SK-N-SH (cell line): ENCODE results near the gene CASP1. TPM values are rescaled to one million over a fixed set of nuclear protein-coding genes. Genes with fewer than 3 reads are reported as not detected.
"Not testable (repeated sequence)": the region's sequence is repeated elsewhere in the genome, so short reads cannot be mapped to it uniquely, and the experiment has no call there.

Experiments used
- CTCF ChIA-PET: fragments of 300-600, 350-600 bp; formaldehyde crosslinking; extraction: SDS; loops from one replicate; lab custom pipeline; 2021; lab: Yijun Ruan, JAX
- POLR2A ChIA-PET: fragments of 350-600 bp; sonication (Branson Sonifier 250); formaldehyde crosslinking; extraction: SDS; loops from one replicate; lab custom pipeline; 2020; ENCODE audit warnings: antibody characterized with exemption, inconsistent platforms; lab: Yijun Ruan, JAX
- DNase-seq: peaks from one replicate; pipeline ENCODE4 v3.0.0; 2012
- H2AFZ ChIP-seq: fragments of 200-600 bp; sonication (generic); 2 replicates; pipeline ENCODE4 v1.8.1; 2016; ENCODE audit warnings: antibody characterized with exemption, mild to moderate bottlenecking, low read depth
- H3F3A ChIP-seq: fragments of 200-600 bp; sonication (generic); replicated peaks from 2 replicates; pipeline ENCODE3; 2016; ENCODE audit warnings: antibody characterized with exemption, mild to moderate bottlenecking; ENCODE audit not compliant: insufficient read depth
- H3K27ac ChIP-seq, 2 experiments: fragments of 200-500 bp in 1 of 2; fragments of 200-600 bp in 1 of 2; sonication (Bioruptor generic) in 1 of 2; sonication (generic), shearing (Covaris generic) in 1 of 2; 2 replicates each; pipeline versions ENCODE4 v1.5.1 to v1.6.1; 2014 to 2016; ENCODE audit warnings: low read depth in 2 of 2, inconsistent platforms in 1 of 2, low read length in 1 of 2, mild to moderate bottlenecking in 1 of 2, mixed read lengths in 1 of 2
- H3K27me3 ChIP-seq: fragments of 200-600 bp; sonication (generic), shearing (Covaris generic); 2 replicates; pipeline ENCODE4 v1.6.1; 2016; ENCODE audit warnings: mixed run types; ENCODE audit not compliant: insufficient read depth
- H3K36me3 ChIP-seq, 2 experiments: fragments of 200-500 bp in 1 of 2; fragments of 200-600 bp in 1 of 2; sonication (Bioruptor generic) in 1 of 2; sonication (generic) in 1 of 2; replicated peaks in 1 of 2; 2 replicates each; pipeline versions ENCODE3 to v1.5.1; 2014 to 2016; ENCODE audit warnings: low read length in 1 of 2, mild to moderate bottlenecking in 1 of 2; ENCODE audit not compliant: insufficient read depth in 2 of 2, control insufficient read depth in 1 of 2
- H3K4me1 ChIP-seq, 2 experiments: fragments of 200-500 bp in 1 of 2; fragments of 200-600 bp in 1 of 2; sonication (Bioruptor generic) in 1 of 2; sonication (generic), shearing (Covaris generic) in 1 of 2; 2 replicates each; pipeline versions ENCODE4 v1.5.1 to v1.6.1; 2014 to 2016; ENCODE audit warnings: low read depth in 1 of 2, low read length in 1 of 2, mixed run types in 1 of 2; ENCODE audit not compliant: insufficient read depth in 2 of 2, control insufficient read depth in 1 of 2
- H3K4me2 ChIP-seq: fragments of 200-600 bp; sonication (generic), shearing (Covaris generic); 2 replicates; pipeline ENCODE4 v1.6.1; 2017; ENCODE audit warnings: mixed run types
- H3K4me3 ChIP-seq, 2 experiments: fragments of 200-500 bp in 1 of 2; fragments of 200-600 bp in 1 of 2; sonication (Bioruptor generic) in 1 of 2; sonication (generic), shearing (Covaris generic) in 1 of 2; 2 replicates each; pipeline versions ENCODE4 v1.5.1 to v1.8.1; 2014 to 2016; ENCODE audit warnings: low read depth in 2 of 2, inconsistent platforms in 1 of 2, low read length in 1 of 2, mild to moderate bottlenecking in 1 of 2, mixed read lengths in 1 of 2, moderate library complexity in 1 of 2
- H3K79me2 ChIP-seq: fragments of 200-600 bp; sonication (generic); 2 replicates; pipeline ENCODE4 v1.8.1; 2017; ENCODE audit warnings: mild to moderate bottlenecking; ENCODE audit not compliant: insufficient read depth
- H3K9ac ChIP-seq: fragments of 200-600 bp; sonication (generic); 2 replicates; pipeline ENCODE4 v1.6.1; 2017; ENCODE audit warnings: mixed run types
- H3K9me2 ChIP-seq: fragments of 200-600 bp; sonication (generic); 2 replicates; pipeline ENCODE4 v1.6.1; 2017; ENCODE audit warnings: mixed run types
- H3K9me3 ChIP-seq: fragments of 200-600 bp; sonication (generic); 2 replicates; pipeline ENCODE4 v1.6.1; 2017; ENCODE audit warnings: mixed run types, mild to moderate bottlenecking, moderate library complexity
- H4K20me1 ChIP-seq: fragments of 200-600 bp; sonication (generic); 2 replicates; pipeline ENCODE4 v1.6.1; 2017; ENCODE audit warnings: mild to moderate bottlenecking, mixed run types; ENCODE audit not compliant: insufficient read depth
- ELF1 ChIP-seq: IDR thresholded peaks from 2 replicates; pipeline ENCODE4 v1.4.0; 2012
- EP300 ChIP-seq, 2 experiments: IDR thresholded peaks; 2 replicates each; pipeline versions ENCODE4 v1.4.0 to v1.6.1; 2012; ENCODE audit warnings: borderline replicate concordance in 1 of 2, low read depth in 1 of 2, low read length in 1 of 2
- EZH2phosphoT487 ChIP-seq: fragments of 200-600 bp; sonication (generic); IDR thresholded peaks from 2 replicates; pipeline ENCODE4 v1.6.1; 2017; ENCODE audit warnings: low read depth, mixed run types, mild to moderate bottlenecking, antibody characterized with exemption, moderate library complexity, borderline replicate concordance
- GATA2 ChIP-seq: sonication (generic); formaldehyde crosslinking; IDR thresholded peaks from 2 replicates; pipeline ENCODE4 v1.5.0; 2020; ENCODE audit warnings: mild to moderate bottlenecking, missing genetic modification reagents
- MAX ChIP-seq: IDR thresholded peaks from 2 replicates; pipeline ENCODE4 v1.4.0; 2012; ENCODE audit warnings: low read depth
- NFIC ChIP-seq: IDR thresholded peaks from 2 replicates; pipeline ENCODE4 v1.4.0; 2012; ENCODE audit warnings: borderline replicate concordance
- RCOR1 ChIP-seq: fragments of 150-350 bp; IDR thresholded peaks from 2 replicates; pipeline ENCODE4 v1.6.1; 2017; ENCODE audit warnings: antibody characterized with exemption, low read length
- REST ChIP-seq: IDR thresholded peaks from 2 replicates; pipeline ENCODE4 v1.6.1; 2012; ENCODE audit warnings: mild to moderate bottlenecking, low read depth, low read length, moderate library complexity
- SMC3 ChIP-seq: IDR thresholded peaks from 2 replicates; pipeline ENCODE4 v1.6.1; 2012; ENCODE audit warnings: low read depth, low read length, improper control_type of control experiment
- TEAD4 ChIP-seq: IDR thresholded peaks from 2 replicates; pipeline ENCODE4 v1.4.0; 2012; ENCODE audit warnings: mild to moderate bottlenecking, borderline replicate concordance; ENCODE audit not compliant: insufficient read depth
- USF1 ChIP-seq: IDR thresholded peaks from 2 replicates; pipeline ENCODE4 v1.4.0; 2012; ENCODE audit warnings: low read depth, borderline replicate concordance
- USF2 ChIP-seq: fragments of 150-350 bp; IDR thresholded peaks from 2 replicates; pipeline ENCODE4 v1.6.1; 2017; ENCODE audit warnings: antibody characterized with exemption, low read length, low read depth, borderline replicate concordance
- whole genome bisulfite sequencing: methylation state at CpG from one replicate; pipeline ENCODE4 v1.1.6; 2017; ENCODE audit warnings: low lambda C conversion rate; 5-methylcytosine and 5-hydroxymethylcytosine counted together
- polyA plus RNA-seq, 3 experiments: library from polyadenylated mRNA; depleted of rRNA; stranded (reverse); fragments of >200 nt; gene quantifications; 2 replicates each; pipeline ENCODE4 v1.2.3, GENCODE V29; 2012

CASP1 gene
- polyA plus RNA-seq, 1 of the 3 experiments (the other 2 are of a cell fraction), result not detected

DNA sequence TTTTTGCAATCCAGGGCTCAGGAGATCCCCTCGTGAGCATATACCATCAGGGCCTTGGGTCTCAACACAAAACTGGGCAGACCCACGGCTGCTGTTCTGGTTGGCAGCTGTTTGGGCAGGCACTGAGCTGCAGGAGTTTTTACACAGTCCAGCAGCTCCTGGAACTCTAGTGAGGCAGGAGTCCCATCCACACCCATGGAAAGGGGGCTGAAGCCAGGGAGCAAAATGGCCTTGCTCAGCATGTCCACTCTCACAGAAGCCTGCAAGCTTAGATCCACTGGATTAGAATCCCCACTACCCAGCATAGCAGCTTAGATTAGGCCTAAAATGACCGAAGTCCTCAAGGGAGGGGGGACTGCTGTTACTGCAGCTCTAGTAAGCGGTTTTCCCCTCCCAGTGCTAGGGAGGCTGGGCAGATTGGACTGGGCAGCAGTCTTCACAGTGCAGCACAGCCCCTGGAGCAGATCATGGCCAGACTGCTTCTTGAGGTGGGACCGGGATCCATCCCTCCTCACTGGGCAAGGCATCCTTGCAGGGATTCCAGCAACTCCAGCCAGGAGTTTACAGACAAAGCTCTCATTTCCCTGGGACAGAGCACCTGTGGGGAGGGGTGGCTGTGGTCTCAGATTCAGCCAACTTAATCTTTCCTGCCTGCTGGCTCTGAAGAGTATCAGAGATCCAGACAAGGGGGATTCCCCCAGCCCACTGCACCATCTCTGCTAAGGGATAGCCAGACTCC, 46.6 kb upstream of the CASP1 start:
- no peak overlapping the region for H3K4me2 ChIP-seq
- POLR2A ChIA-PET, result no interaction called here
- WGBS, result 60% methylated on average over 3 of the region's 5 CpGs

GRCh38 chr11:105080171-105080906, 45.4 kb upstream of the CASP1 start:
- H3K9me3 ChIP-seq, H3K4me1 ChIP-seq, H4K20me1 ChIP-seq, CTCF ChIA-PET, POLR2A ChIA-PET, H3K9me2 ChIP-seq, H3F3A ChIP-seq, H3K79me2 ChIP-seq, H3K4me2 ChIP-seq, H3K27me3 ChIP-seq, H3K27ac ChIP-seq, H2AFZ ChIP-seq, DNase-seq, H3K36me3 ChIP-seq, H3K9ac ChIP-seq: not testable (repeated sequence)
- 0 out of 4 replicates have a peak overlapping the region, but pooled peaks of 1 of the 2 experiments have one; percentile 6 for H3K4me3 ChIP-seq
- 46% methylated on average over 6 of the region's 6 CpGs for WGBS

More for the DNA sequence above, 46.6 kb upstream of the CASP1 start:
- TF ChIP-seq GATA2 (CRISPR knock-in tag), result no peak
- TF ChIP-seq TEAD4, result no peak
- TF ChIP-seq USF1, result no peak
- TF ChIP-seq EZH2phosphoT487, result no peak
- no peak for TF ChIP-seq USF2
- no peak for TF ChIP-seq MAX
- no peak for TF ChIP-seq RCOR1
- TF ChIP-seq REST, result no peak
- no peak for TF ChIP-seq SMC3
- TF ChIP-seq ELF1, result no peak
- no peak for TF ChIP-seq NFIC
- no peak for TF ChIP-seq EP300 (IDR thresholded peaks at IDR 0.05; ENCODE audit: borderline replicate concordance in 1 of 2, low read depth in 1 of 2, low read length in 1 of 2)
- no peaks in the 10 kb centered on the region for H3K36me3 ChIP-seq
- no peaks in the 10 kb centered on the region for H4K20me1 ChIP-seq
- no peaks in the 10 kb centered on the region for H3K9me3 ChIP-seq
- H3K4me3 ChIP-seq, result no peak overlapping the region
- H3K9me2 ChIP-seq, result no peaks in the 10 kb centered on the region
- H3F3A ChIP-seq, result no peaks in the 10 kb centered on the region
- CTCF ChIA-PET, result no interaction called here
- H3K4me1 ChIP-seq, result no peaks in the 10 kb centered on the region; a peak in 1 of 4 replicates
- H3K9ac ChIP-seq, result no peak overlapping the region
- H2AFZ ChIP-seq, result no peak overlapping the region
- no peaks in the 10 kb centered on the region for H3K79me2 ChIP-seq
- H3K27me3 ChIP-seq, result no peaks in the 10 kb centered on the region
- no peak overlapping the region for H3K27ac ChIP-seq
- no peak for DNase-seq
